HG02970 (cell line): ENCODE measurements around the gene ENPEP.
"Not testable (repeated sequence)": the region's sequence is repeated elsewhere in the genome, so short reads cannot be mapped to it uniquely, and the experiment has no call there.

Source experiments
- ATAC-seq: cut with Tn5 transposase; IDR thresholded peaks from one replicate; pipeline ENCODE4 v1.9.1; 2021; ENCODE audit warnings: mild to moderate bottlenecking, moderate library complexity, moderate number of reproducible peaks; ENCODE audit not compliant: unreplicated experiment, low FRiP score

The ENPEP gene

GRCh38 chr4:110516106-110516922 lies 40.4 kb downstream of the ENPEP start:
- peak; percentile 68 for ATAC-seq

DNA sequence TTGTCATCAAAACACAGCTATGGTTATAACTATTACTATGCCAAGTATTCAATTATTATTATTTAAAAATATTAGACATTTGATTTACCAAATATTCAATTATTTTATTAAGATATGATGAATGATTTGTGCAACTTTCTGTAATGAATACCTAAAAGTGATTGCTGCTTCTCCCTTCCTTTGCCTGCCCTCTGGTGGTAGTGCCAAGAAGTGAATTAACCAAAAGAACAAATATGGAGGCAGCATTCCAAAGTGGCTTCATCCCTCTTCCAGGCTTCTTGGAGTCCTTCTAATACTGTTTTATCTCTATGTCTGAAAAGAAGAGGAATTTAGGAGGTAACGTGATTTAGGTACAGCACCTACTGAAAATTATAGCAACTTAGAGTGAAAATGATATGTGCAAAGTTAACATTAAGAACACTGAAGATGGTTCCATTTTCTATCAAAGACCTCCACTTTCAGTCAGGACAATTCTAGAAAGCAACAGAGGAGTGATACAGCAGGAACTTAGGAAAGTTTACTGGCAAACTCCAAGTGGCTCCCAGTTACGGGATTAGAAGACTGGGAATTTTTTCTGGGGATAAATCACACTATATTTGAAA lies 43.0 kb downstream of the ENPEP start:
- no peak for ATAC-seq

DNA sequence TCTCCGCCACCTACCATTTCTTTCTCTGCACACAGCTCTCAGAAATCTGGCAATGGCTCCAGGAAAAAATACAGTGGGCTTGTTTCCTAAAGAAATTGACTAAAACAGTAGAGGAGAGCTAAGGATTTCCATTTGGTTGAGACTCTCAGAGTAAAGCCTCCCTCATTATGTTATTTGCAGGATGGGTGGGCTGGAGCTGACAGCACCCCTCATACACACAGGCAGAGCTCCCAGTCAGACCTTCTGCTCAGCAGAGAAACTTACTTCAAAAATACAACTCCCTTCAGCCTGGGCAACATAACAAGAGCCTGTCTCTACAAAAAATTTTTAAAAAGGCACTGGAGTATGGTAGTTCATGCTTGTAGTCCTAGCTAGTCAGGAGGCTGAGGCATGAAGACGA lies 44.9 kb downstream of the ENPEP start:
- no peak for ATAC-seq

- no peak for ATAC-seq
These were observed 50.6 kb downstream of the ENPEP start for GRCh38 chr4:110526589-110526988.

DNA sequence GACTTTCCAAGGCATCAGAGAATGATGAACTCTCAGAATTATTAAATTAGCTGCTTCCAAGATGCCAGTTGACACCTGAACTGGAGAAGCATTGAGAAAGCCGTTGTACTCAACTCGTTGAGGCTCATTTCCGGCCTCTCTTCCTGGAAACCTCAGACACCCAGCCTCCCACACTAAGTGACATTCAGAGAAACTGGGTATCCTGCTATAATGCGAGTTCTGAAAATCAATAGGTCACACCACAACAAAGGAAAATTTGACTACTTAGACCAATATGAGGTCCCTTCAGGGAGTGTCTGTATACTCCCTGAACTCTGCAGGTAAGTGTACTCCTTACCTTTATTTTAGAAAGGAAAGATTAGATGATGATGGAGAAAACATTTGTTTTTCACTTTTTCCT lies 51.2 kb downstream of the ENPEP start:
- no peak for ATAC-seq

DNA sequence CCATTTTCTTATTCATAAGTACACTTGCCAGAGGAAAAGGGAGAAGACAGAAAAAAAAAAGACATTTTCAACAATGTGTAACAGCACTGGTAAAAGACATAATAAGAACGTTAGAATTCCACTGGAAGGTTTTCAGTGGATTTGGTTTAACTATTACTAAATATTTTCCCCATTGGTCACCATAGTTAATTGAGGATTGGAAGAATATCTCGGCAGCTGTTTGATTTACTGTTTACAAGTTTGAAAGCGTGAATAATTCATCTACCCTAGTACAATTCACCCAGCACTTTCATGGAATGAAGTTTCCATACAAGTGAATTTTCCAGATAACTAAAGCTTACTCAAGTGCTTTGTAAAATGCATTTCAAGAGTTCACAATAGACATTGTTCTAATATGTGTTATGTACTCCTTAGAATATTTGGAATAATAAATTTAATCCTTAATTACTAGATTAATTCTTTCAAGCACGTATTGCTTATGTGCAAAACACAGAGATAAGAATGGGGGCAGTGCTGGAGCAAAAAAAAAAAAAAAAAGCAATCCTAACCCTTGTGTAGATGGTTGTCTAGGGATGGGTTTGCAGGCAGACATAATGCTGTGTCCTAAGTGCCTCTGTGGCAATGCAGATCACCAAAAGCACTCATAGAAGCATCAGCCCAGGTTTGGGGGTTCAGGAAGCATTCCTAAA lies 57.1 kb downstream of the ENPEP start:
- no peak for ATAC-seq

DNA sequence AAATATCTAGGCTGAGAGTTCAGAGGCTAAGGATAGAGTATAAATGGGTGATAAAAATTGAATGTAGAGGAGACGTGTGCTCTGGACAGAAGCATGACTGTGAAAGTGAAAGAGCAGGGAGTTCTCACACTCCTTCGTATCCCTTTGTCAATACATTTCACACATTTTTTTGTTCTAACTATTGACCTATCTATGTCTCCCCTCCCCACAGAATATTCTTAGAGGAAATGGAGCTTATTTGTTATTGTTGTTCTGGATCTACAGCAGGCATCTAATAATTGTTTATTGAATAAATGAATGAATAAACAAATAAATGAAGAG lies 57.6 kb downstream of the ENPEP start:
- ATAC-seq, result no peak

- no peak for ATAC-seq
These were observed 58.0 kb downstream of the ENPEP start for GRCh38 chr4:110533940-110534339.

DNA sequence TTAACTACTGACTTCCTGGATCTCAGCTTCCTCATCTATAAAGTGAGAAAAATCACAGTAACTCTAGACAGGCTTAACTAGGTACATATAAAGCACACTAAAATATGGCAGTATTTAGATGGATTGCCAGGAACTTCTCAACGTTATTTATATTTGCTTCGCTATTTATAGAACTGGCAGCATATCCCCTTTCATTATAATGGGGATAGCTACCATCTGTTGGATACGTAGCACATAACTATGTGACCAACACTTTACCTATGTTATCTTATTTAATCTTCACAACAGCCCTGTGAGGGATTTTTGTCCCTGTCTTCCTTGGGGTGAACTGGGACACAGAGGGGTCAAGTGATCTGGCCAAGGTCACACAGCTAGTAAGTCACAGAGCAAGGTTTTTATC lies 64.6 kb downstream of the ENPEP start:
- no peak for ATAC-seq

GRCh38 chr4:110540982-110541451 lies 65.1 kb downstream of the ENPEP start:
- ATAC-seq, result no peak

DNA sequence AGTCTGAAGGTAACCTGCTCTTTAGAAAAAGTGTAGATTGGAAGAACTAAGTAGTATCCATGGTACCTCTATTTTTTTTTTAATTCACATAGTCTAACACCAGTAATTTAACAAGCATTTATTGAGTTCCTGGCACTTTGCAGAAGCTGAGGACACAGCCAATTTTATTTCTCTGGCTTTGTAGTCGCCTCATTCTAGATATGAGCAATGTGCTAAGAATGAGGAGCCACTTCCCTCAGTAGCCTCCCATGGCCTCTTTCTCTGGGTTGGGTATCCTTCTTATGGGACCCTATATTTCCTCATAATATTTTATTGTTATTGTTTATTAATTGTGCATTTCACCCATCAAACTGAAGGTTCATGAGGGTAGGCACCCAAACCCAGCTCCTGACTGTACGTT lies 67.6 kb downstream of the ENPEP start:
- ATAC-seq, result no peak

DNA sequence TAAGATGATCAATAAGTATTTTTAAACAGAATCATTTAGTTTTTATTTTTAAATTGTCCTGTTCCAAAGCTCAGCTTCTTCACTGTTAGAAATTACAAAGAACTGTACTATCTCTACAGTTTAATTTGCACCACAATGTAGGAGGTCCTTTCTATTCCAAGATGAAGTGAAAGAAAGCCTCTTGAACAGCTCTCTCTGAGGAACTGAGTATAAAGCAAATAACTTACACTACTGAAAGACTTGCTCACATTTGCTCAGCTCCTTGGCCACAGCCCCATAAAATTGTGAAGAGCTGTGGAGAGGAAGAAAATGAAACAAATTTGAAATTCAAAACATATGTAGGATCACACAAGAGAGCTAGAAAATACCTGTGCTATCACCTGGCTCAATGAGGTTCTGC lies 68.6 kb downstream of the ENPEP start:
- ATAC-seq, result no peak

DNA sequence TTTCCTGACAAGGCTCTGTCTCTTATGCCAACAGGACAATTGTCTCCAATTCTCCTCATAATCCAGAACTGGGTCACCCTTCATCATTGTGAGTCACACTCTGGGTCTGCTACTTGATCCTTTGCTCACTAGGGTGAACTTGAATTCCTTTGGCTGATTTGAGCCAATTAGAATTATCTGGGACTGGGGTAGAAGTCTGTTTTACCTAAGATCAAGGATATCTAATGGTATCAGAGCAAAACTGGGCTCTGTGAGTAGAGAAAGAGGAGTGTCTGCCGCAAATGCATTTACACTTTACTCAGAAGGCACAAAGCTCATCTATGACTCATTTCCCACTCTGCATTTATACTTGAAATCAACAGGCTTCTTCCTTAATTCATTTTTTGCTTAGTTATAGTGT lies 74.3 kb downstream of the ENPEP start:
- ATAC-seq, result no peak

DNA sequence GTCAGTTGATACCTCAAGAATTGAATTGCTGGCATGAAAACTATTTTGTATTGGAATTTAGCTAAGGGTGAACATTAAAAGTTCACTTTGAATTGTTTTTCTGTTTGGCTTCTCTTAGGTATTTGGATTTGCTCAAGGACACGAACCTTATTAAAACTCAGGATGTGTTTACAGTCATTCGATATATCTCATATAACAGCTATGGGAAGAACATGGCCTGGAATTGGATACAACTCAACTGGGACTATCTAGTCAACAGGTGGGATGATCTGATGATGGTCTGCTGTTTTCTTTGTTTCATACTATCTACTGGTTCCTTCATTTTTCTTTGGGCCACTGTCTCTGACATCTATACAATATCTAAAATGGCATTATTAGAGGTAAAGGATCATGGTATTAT lies 77.2 kb downstream of the ENPEP start:
- ATAC-seq, result no peak

GRCh38 chr4:110567214-110567613 lies 91.3 kb downstream of the ENPEP start:
- ATAC-seq, result no peak

- not testable (repeated sequence) for ATAC-seq
These were observed 100.7 kb downstream of the ENPEP start for GRCh38 chr4:110576696-110577095.

GRCh38 chr4:110586131-110586850 lies 110.3 kb downstream of the ENPEP start:
- no peak for ATAC-seq

DNA sequence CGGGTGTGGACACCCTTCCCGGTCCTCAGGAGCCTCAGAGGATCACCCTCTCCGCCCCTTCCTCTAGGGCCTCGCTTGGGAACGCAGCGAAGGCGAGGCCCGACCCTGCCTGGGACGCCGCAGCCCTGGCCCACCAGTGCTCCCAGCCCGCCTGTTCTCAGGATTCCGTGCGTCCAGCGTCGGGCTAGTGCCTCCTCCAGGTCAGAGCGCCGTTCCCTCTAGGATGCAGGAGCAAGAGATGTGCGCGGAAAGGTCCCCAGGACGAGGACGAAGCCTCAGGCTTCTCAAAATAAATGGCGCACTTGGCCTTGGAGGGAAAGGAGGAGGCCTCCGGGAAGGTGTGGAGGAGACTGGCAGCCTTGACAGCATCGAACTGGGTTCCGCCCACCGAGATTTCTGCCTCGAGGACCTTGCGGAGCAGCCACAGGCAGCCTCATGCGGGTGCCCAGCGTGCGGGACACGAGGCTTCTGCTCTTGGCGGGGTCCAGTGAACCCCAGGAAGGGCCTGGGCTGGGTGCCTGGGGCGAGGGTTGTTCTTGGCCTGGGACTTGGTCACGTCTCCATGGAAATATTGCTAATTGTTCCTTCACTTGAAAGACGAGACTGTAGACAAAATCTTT lies 111.8 kb downstream of the ENPEP start:
- ATAC-seq, result no peak

GRCh38 chr4:110589297-110589696 lies 113.3 kb downstream of the ENPEP start:
- ATAC-seq, result no peak

- ATAC-seq, result no peak
These were observed 119.6 kb downstream of the ENPEP start for GRCh38 chr4:110595583-110595982.

DNA sequence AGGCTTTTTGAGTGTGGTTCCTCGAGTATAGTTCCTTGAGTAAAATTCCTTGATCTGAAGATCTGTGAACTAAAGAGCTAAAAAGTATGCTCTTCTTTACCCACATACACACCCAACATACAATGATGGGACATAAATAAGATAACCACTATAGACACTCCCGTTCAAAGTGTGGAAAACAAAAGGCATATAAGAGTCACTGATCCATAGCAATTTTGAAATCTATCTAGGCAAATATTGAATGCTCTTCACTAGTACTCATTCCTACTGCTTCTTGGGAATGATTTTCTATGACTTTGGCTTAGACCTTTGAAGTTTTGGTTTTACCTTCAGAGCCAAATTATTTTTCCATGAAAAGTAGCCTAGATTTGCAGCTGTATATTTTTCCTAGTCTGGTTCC lies 120.5 kb downstream of the ENPEP start:
- no peak for ATAC-seq
